ENCODE results near the gene FGF22. TPM values are rescaled to one million over a fixed set of nuclear protein-coding genes. Genes with fewer than 3 reads are reported as not detected.
"Not testable (repeated sequence)": the region's sequence is repeated elsewhere in the genome, so short reads cannot be mapped to it uniquely, and the experiment has no call there.

FGF22 gene
- total RNA-seq, 1 donor from 2014 or later: 0.22 TPM

DNA sequence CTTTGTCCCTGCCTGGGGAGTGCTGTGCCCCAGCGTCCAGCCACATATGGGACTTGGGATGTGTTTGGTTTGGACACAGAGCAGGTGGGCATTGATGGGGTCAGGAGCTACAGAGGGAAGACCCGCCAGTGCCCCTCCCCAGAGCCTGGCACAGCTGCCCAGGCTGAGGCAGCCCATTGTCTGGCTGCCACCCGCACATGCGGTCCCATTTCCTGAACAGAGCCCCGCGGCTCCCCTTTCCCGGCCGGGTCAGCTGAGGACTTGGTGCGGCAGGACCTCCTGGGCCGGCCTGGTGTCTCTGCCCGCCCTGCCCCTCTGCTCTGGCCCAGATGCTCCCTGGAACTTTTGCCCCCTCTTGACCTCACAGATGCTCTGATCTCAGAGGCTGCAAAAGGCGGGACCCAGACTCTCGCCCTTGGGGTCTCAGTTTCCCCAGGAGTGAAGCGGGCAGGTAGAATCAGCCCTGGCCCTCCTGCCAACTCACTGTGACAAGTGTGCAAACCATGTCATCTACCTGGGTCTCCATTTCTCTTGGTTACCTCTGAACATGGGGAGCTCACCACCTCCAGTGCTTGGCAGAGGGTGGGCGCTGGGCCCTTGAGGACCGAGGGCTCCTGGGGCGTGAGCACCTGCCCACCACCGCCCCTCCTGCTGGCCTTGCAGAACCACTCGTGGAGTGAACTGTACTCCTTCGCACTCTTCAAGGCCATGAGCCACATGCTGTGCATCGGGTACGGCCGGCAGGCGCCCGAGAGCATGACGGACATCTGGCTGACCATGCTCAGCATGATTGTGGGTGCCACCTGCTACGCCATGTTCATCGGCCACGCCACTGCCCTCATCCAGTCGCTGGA, 32.2 kb upstream of the FGF22 start:
- no peak for DNase-seq (ENCODE audit: low spot score)

DNA sequence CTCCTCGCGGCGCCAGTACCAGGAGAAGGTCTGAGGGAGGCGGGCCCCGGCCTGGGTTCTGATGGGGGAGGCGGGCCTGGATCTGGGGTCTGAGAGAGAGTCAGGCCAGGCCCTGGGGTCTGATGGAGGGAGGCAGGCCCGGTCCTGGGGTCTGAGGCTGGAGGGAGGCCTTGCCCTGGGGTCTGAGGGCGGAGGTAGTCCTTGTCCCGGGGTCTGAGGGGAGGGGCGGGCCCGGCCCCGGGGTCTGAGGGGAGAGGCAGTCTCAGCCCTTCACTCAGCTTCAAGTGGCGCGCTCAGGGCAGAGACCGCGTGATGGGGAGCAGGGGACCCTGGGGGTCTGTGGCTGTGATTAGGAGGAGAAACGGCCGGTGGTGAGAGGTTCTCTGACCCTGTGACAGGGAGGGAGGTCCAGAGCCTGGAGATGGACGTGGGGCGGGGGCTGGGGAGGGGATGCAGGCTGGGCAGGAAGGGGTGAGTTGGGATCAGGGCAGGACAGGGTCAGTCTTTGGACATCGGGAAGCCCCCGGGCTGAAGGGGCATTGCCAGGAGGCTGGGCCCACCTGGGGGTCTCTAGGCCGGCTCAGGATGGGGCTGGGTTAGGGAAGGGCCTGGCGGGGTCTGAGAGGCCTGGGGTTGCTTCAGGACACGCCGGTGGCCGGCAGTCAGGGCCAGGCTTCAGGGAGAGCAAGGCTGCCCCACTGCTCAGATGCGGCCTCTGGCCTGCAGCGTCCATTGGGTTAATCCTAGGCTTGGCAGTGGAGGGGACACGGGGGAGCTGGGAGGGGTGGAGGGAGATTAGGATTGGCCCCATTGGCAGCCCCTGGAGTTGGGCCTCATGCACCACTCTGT, 31.3 kb upstream of the FGF22 start:
- DNase-seq (ENCODE audit: low spot score): no peak

DNA sequence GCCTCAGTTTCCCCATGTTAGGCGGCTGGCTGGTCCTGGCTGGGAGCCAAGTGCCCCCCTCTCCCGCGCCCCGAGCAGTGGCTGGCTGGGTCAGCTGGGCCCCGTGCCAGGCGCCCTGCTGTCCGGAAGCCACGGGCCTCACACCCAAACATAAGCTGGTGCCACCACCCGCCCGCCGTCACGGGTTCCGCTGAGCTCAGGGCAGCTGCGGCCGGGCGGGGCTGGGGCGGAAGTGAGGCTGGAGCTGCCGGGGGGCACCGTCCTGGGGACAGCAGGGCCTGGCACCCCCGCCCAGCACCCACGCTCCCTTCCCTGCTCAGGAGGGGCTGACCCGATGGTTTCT, 30.7 kb upstream of the FGF22 start:
- DNase-seq (ENCODE audit: low spot score): no peak

DNA sequence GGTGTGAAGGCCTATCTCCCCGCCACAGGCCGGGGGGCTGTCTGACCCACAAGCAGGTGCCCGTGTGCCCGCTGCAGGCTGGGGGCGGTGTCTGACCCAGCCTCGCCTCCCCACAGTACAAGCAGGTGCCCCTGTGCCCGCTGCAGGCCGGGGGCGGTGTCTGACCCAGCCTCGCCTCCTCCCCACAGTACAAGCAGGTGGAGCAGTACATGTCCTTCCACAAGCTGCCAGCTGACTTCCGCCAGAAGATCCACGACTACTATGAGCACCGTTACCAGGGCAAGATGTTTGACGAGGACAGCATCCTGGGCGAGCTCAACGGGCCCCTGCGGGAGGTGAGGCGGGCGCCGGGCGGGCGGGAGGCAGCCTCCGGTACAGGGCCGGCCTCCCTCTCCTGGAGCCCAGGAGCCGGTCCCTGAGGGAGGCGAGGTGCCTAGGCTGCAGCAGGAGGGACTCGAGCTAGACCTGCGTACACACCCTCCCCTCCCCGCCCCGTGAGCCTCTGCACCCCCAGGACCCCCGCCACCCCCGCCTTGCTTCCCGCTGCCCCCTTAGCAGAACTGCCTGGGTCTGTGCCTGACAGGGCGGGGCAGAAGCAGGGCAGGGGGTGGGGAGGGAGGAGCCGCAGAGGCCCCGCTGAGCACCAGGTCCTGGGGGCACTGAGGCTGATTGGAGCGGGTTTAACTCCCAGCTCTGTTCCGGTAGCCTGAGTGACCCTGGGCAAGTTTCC, 29.4 kb upstream of the FGF22 start:
- no peak for DNase-seq (ENCODE audit: low spot score)

DNA sequence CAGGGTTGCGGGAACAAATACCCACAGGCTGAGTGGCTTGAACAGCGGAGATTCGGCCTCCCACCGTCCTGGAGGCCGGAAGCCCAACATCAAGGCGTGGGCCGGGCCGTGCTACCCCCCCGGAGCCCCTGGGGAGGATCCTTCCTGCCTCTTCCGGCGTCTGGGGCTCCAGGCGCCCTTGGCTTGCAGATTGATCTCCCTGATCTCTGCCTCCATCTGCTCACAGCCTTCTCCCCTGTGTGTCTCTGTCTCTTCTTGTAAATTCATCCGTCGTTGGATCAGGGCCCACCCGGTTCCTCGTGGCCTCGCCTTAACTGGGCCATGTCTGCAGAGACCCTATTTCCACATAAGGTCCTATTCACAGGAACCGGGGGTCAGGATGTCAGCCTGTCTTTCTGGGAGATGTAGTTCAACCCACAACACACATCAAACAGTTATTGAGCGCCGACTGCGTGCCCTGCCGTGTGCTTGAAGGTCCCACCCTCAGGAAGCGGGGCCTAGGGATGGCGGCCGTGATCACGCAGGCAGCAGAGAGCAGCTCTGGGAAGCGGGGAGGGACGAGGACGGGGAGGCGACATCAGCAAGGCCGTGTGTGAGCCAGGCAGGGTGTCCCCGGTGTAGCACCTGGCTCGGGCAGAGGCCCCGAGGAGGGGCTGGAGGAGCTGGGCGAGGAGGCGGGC, 28.7 kb upstream of the FGF22 start:
- no peak for DNase-seq (ENCODE audit: low spot score)

DNA sequence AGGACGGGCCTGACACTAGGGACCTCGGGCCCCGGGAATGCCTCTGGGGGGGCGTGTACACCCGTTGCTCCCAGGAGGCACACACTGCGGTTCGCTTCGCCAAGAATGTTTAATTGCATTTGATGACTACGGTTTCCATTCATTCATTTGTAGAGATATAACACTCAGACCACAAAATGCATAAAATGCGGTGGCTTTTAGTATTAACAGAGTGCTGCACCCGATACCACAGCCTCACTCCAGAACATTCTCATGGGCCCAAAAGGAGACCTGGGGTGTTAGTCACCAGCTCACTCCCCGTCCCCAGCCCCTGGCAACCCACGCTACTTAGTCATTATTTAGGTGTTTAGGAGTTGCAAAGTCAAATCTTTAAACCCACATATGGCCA, 28.2 kb upstream of the FGF22 start:
- DNase-seq (ENCODE audit: low spot score): no peak

DNA sequence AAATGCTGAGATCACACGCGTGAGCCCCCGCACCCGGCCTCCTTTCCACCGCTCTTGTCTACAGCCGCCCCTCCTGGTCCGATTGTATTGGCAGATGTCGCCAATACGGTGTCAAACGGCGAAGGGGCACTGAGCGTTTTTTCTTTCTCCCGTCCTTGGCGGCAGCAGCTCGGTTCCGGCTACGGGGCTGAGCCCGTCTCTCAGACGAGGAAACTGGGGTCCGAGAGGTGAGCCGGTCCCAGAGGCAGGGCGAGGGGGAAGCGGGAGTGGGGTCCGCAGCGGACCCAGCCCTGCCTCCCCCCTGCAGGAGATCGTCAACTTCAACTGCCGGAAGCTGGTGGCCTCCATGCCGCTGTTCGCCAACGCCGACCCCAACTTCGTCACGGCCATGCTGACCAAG, 26.7 kb upstream of the FGF22 start:
- DNase-seq (ENCODE audit: low spot score): no peak

DNA sequence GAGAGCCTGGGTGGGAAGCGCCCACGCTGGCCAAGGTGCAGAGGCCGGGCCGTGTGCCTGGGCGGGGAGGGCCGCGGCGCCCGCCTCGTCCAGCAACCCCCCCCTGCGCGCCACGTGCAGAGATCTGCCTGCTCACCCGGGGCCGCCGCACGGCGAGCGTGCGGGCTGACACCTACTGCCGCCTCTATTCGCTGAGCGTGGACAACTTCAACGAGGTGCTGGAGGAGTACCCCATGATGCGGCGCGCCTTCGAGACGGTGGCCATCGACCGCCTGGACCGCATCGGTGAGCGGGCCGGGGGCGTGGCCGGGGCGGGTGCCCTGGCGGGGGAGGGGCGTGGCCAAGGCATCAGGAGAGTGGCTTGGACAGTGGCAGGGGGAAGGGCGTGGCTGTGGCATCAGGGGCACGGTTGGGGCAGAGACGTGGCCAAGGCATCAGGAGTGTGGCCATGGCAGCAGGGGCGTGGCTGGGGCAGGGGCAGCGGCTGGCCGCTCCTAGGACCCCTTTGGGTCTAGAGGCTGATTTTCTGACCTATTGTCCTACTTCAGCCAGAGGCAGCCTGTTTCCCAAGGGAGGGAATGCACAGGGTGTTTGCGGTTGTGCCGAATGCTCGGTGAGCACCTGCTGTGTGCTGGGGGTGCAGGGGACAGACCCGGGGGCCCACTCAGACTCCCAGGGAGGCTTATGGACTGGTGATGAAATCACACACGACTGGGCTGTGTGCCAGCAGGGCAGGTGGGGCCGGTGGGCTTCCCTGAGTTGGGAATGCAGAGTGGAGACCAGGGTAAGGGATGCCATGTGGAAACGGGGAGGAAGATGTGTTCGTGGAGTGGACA, 25.7 kb upstream of the FGF22 start:
- DNase-seq (ENCODE audit: low spot score): no peak

DNA sequence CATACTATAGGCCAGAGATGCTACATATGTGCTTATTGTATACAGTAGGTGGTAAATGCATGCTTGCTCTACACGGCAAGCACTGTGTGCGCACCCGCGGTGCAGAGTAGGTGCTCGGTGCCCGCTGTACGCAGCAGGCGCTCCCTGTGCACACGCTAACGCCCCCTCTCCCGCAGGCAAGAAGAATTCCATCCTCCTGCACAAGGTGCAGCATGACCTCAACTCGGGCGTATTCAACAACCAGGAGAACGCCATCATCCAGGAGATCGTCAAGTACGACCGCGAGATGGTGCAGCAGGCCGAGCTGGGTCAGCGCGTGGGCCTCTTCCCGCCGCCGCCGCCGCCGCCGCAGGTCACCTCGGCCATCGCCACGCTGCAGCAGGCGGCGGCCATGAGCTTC, 24.1 kb upstream of the FGF22 start:
- no peak for DNase-seq (ENCODE audit: low spot score)

DNA sequence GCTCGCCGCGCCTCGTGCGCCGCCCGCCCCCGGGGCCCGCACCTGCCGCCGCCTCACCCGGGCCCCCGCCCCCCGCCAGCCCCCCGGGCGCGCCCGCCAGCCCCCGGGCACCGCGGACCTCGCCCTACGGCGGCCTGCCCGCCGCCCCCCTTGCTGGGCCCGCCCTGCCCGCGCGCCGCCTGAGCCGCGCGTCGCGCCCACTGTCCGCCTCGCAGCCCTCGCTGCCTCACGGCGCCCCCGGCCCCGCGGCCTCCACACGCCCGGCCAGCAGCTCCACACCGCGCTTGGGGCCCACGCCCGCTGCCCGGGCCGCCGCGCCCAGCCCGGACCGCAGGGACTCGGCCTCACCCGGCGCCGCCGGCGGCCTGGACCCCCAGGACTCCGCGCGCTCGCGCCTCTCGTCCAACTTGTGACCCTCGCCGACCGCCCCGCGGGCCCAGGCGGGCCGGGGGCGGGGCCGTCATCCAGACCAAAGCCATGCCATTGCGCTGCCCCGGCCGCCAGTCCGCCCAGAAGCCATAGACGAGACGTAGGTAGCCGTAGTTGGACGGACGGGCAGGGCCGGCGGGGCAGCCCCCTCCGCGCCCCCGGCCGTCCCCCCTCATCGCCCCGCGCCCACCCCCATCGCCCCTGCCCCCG, 23.5 kb upstream of the FGF22 start:
- no peak for DNase-seq (ENCODE audit: low spot score)

DNA sequence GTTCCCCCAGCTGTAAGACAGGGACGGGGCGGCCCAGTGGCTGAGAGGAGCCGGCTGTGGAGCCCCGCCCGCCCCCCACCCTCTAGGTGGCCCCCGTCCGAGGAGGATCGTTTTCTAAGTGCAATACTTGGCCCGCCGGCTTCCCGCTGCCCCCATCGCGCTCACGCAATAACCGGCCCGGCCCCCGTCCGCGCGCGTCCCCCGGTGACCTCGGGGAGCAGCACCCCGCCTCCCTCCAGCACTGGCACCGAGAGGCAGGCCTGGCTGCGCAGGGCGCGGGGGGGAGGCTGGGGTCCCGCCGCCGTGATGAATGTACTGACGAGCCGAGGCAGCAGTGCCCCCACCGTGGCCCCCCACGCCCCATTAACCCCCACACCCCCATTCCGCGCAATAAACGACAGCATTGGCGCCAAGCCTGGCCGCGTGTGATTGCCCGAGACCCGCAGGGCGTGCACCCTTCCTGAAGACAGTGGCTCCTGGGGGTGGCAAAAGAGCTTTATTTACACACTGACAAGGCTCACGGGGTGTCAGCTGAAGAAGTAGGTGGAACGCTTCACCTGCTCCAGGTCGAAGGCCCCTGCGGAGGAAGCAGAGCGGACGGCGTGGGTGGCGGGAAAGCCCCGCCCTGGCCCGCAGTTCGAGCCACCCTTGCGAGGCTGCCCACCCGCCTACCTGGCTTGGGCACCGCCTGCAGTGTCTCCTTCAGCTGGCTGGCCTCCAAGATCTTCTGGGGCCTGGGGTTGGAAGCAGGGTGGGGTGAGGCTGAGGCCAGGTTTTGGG, 22.7 kb upstream of the FGF22 start:
- no peak for DNase-seq (ENCODE audit: low spot score)

DNA sequence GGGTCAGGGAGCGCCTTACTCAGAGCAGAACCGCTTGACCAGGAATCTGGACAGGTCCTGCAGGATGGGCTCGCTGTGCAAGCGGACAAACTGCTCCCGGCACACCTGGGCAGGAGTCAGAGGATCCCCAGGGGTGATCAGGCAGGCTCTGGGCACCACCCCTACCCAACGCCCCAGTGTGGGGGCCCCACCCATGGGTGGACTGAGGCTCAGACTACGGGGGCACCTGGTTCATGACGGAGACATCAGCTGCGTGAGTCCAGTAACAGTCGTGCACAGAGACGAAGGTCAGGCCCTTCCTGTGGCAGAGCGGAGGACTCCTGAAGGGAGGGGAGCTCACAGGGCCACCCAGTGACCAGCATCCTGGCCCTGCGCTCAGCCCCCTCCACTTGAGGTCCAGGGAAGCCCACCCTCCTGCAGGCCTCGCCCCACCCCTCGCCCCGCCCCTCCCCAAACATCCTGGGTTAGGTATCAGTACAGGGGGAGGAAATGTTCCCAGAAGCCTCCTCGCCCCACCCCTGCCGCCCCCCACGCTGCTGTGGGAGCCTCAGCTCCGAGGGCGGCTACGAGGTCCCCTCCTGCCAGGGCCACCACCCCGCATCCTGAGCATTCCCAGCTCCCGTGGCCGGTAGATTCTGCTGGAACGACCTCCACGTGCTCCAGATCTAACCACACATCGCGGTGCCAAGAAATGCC, 22.0 kb upstream of the FGF22 start:
- no peak for DNase-seq (ENCODE audit: low spot score)

DNA sequence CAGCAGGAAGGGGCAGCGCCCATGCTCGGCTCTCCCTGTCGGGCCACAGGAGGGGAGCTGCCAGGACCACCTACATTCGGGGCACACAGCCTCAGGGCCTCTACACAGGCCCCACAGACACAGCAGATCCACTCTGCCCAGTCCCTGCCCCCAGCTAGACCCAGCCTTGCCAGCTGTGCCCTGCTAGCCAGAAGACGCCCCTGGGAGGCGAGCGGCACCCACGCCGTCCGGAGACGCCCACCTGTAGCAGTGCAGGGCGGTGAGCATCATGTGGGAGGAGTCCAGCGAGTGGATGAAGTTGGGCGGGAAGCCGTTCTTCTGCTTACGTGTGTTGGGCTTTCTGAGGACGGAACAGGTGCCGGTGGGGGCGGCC, 21.4 kb upstream of the FGF22 start:
- no peak for DNase-seq (ENCODE audit: low spot score)

DNA sequence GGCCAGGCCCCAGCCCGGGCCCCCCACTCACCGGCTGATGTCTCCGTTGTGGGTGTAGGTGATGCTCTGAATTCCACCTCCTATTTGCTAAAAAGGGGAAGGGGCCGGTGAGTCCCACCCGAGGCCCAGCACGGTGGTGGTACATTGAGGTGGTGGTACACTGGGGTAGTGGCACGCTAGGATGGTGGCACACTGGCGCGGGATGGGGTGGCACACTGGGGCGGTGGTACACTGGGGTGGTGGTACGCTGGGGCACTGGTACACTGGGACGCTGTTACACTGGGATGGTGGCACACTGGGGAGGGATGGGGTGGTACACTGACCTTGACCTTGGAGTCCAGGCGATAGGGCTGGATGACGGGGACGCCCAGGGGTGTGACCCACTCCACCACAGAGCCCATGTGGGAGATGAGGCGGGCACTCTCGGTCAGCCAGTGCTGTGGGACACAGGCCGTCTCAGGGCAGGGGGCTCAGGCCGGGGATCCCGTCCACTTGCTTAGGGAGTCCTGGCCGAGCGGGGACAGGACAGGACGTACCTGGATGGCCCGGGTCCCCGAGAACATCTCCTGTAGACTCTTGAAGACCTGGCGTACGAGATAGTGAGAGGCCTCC, 20.9 kb upstream of the FGF22 start:
- DNase-seq (ENCODE audit: low spot score): no peak

DNA sequence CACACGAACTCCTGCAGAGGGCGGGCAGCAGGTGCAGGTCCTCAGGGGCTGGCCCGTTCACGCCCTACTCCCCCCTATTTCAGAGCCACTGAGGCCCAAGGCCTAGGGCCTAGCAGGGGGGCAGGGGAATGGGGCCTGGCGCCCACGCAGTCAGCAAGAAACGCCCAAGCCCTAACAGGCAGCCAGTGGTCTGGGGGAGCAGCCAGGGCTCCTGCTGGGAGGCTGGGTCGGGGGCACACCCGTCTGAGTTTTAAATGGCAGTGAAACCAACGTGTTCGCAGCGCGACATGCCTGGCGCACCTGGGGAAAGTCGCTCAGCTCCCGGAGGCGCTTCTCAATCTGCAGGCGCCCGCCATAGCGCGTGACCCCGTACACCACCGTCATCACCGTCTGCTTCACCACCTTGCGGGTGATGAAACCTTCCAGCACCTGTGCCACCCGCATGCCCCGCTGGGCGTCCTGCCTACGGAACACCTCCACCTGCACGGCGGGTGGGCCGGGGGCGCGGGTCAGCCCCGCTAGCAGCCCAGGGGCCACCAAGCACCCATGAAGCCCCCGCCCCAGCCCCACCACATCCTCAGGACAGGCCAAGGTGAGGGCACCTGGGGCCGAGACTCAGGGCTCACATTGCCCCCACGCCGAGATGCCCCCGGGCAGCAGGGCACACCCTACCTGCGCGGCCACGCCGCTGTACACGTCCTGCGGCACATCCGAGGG, 20.2 kb upstream of the FGF22 start:
- no peak for DNase-seq (ENCODE audit: low spot score)

DNA sequence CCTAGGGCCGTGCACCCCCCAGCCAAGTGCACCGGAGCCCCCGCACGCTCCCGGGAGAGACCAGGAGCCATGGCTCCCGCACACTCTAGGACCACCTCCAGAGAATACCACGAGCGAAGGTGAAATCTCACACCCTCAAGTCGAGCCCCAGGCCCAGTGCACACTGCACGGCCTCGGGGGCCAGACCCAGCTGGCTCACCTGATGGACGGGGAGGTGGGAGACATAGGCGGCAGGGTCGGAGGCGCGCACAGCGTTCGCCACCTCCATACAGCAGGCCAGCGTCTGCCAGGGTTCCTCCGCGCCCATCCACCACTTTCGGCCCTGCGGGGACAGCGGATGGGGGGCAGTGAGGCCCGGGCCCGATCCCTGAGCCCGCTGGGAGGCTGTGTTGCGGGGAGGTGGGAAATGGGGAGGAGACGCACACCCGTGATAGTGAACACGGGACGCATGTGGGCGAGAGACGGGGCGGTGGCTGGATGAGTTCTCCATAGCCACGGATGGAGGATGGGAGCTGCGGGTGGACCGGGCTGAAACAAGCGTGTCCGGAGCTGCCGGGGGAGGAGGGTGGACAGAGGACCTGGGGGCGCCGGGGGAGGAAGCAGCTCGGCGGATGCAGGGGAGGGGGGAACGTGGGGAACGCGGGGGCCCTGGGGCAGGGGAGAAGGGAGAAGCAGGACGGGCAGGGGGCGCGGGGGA, 19.4 kb upstream of the FGF22 start:
- DNase-seq (ENCODE audit: low spot score): no peak

DNA sequence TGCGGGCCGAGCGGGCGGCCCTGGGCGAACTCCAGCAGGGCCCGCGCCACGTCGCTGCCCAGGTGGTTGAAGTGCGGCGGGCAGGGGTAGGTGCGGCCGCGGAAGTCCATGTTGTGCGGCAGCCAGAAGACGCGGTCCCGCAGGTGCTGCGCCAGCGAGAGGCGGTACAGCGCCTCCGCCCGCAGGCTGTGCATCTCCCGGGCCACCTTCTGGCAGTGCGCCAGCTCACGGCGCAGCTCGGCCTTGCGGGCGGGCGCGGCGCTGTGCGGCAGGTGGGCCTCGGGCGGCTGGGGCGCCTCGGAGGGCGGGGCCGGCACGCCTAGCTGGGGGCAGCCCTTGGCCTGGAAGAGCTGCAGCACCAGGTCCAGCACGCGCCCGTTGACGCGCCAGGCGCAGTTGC, 18.5 kb upstream of the FGF22 start:
- not testable (repeated sequence) for DNase-seq (ENCODE audit: low spot score)

All from mesenteric fat pad (tissue), 1 donor.